Upper lobe of right lung (tissue), 1 donor: ENCODE data around the gene TPX2. TPM values are rescaled to one million over a fixed set of nuclear protein-coding genes. Genes with fewer than 3 reads are reported as not detected.
A peak's percentile ranks its signal among the peaks of the same experiment; 100 is the strongest.
"Not testable (repeated sequence)": the region's sequence is repeated elsewhere in the genome, so short reads cannot be mapped to it uniquely, and the experiment has no call there.

Experiments used
- ATAC-seq: fragments of 200-7000 bp; cut with Tn5 transposase; one replicate; pipeline ENCODE4 v1.9.1; 2020; ENCODE audit warnings: mild to moderate bottlenecking, moderate library complexity
- DNase-seq: peaks from one replicate; pipeline ENCODE4 v3.0.0-alpha.2; 2020
- H3K27ac ChIP-seq: fragments of 200-600 bp; one replicate; pipeline ENCODE4 v1.8.0; 2022
- H3K27me3 ChIP-seq: fragments of 200-600 bp; one replicate; pipeline ENCODE4 v1.8.0; 2022; ENCODE audit warnings: mild to moderate bottlenecking
- H3K36me3 ChIP-seq: fragments of 200-600 bp; one replicate; pipeline ENCODE4 v1.8.0; 2022
- H3K4me1 ChIP-seq: fragments of 200-600 bp; one replicate; pipeline ENCODE4 v1.8.0; 2022
- H3K4me3 ChIP-seq: fragments of 200-600 bp; one replicate; pipeline ENCODE4 v1.8.0; 2022; ENCODE audit warnings: mild to moderate bottlenecking
- H3K9me3 ChIP-seq: fragments of 200-600 bp; one replicate; pipeline ENCODE4 v1.8.0; 2022
- intact Hi-C: fragments of 100-400 bp; cut with DNase I; formaldehyde crosslinking; loops from one replicate; pipeline ENCODE4 v1.11.0; 2022
- total RNA-seq: library from RNA; stranded (reverse); fragmentation: NEBNext Ultra II Directional; extraction: Animal tissue kit (Norgen Biotek cat#: 25700); gene quantifications from one replicate; pipeline ENCODE4 v1.2.1, GENCODE V29; 2021
- TF ChIP-seq, protein P1 (sequence below): fragments of 200-600 bp; IDR thresholded peaks from one replicate; pipeline ENCODE4 v1.8.0; 2022; ENCODE audit warnings: antibody characterized with exemption
- donor health status: DM: no; HTN: yes; CAD: no; lungs with severe emphysema.

TPX2 gene
- total RNA-seq, 1 donor from 2014 or later, result 1.6 TPM

DNA sequence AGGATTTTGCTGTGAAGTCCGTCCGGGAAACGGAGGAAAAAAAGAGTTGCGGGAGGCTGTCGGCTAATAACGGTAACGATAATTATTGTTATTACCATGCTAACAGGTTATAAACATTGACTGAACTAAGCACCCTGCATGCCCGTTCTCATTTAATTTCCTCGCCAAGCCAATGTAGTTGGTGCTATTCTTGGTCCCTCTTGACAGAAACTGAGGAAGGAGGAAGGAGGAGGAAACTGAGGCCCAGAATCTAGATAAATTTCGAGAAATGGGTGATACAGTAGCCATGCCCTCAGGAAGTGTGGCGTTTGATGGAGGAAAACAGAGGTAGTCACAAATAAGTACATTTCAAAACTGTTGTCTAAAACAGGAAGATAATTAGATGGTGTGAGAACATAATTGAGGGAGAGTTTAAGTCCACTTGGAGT is 474 bp downstream of the TPX2 start:
- Histone ChIP-seq H3K9me3 (no peaks in the 10 kb centered on the region), H3K27me3 (no peaks in the 10 kb centered on the region), H3K36me3 (no peaks in the 10 kb centered on the region), H3K4me3 (peak overlapping the region; percentile 65), H3K27ac (no peak overlapping the region), H3K4me1 (no peaks in the 10 kb centered on the region)
- TF ChIP-seq, protein P1, sequence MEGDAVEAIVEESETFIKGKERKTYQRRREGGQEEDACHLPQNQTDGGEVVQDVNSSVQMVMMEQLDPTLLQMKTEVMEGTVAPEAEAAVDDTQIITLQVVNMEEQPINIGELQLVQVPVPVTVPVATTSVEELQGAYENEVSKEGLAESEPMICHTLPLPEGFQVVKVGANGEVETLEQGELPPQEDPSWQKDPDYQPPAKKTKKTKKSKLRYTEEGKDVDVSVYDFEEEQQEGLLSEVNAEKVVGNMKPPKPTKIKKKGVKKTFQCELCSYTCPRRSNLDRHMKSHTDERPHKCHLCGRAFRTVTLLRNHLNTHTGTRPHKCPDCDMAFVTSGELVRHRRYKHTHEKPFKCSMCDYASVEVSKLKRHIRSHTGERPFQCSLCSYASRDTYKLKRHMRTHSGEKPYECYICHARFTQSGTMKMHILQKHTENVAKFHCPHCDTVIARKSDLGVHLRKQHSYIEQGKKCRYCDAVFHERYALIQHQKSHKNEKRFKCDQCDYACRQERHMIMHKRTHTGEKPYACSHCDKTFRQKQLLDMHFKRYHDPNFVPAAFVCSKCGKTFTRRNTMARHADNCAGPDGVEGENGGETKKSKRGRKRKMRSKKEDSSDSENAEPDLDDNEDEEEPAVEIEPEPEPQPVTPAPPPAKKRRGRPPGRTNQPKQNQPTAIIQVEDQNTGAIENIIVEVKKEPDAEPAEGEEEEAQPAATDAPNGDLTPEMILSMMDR, result no peak
- DNase-seq, result no peak
- ATAC-seq, result no peak
- intact Hi-C loops, result no loop called here

DNA sequence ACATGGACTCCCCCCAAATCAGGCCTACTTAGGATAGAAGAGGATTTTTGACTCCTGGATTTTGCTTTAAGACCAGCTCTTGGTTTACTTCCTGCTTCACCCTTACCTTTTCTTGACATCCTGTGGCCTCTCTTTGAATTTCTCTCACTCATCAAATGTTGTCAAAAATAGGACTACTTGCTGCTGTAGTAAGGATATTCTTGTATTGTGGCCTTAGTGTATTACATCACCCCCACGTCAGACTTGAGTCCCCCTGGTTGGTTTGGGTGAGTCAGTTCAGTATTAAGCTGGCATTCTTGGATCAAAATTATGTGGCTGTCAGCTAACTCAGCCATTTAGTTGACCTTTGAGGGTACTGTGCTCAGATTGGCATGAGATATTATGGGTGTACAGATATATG is 1.1 kb downstream of the TPX2 start:
- no peak overlapping the region for H3K4me3 ChIP-seq

DNA sequence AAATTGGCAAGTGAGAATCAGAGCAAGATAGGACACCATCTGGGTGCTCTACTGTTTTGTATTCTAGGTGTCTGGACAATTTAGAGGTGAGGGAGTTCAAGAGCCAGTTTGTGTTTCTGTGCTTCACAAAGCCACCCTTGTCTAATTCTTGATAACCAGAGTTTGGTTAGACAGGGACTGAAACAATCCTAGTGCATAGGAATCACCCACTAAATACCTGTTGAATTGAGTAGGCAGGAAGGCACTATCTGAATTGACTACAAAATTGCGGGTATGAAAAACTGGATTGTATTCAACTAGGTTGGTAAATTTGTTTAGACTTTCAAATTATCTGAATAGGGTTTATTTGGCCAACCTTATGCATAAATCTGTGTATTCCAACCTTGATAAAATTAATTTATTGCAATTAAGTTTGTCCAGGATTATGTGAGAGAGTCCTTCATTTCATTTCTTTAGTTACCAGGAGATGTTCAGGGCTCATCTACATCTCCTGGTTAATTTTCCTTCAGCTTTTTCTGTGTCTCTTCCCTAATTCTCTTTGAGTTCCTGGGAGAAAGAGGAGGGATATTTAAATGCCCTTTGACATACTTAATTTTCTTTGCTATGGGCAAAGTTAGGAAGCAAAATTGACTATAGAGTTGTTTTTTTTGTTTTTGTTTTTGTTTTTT is 1.7 kb downstream of the TPX2 start:
- no peaks in the 10 kb centered on the region for H3K36me3 ChIP-seq
- ATAC-seq (no peak), DNase-seq (no peak)
- TF ChIP-seq, protein P1, result no peak
- no peak overlapping the region for H3K27ac ChIP-seq
- no peaks in the 10 kb centered on the region for H3K4me1 ChIP-seq
- intact Hi-C loops, result no loop called here
- H3K9me3 ChIP-seq, result no peaks in the 10 kb centered on the region
- no peak overlapping the region for H3K4me3 ChIP-seq
- no peaks in the 10 kb centered on the region for H3K27me3 ChIP-seq

More for the DNA sequence above, 1.1 kb downstream of the TPX2 start:
- no peaks in the 10 kb centered on the region for H3K27me3 ChIP-seq
- H3K36me3 ChIP-seq, result no peaks in the 10 kb centered on the region
- H3K4me1 ChIP-seq, result no peaks in the 10 kb centered on the region
- H3K27ac ChIP-seq, result no peak overlapping the region
- no peak for ATAC-seq
- DNase-seq, result no peak
- H3K9me3 ChIP-seq, result no peaks in the 10 kb centered on the region
- intact Hi-C loops, result no loop called here
- TF ChIP-seq, protein P1, result no peak

DNA sequence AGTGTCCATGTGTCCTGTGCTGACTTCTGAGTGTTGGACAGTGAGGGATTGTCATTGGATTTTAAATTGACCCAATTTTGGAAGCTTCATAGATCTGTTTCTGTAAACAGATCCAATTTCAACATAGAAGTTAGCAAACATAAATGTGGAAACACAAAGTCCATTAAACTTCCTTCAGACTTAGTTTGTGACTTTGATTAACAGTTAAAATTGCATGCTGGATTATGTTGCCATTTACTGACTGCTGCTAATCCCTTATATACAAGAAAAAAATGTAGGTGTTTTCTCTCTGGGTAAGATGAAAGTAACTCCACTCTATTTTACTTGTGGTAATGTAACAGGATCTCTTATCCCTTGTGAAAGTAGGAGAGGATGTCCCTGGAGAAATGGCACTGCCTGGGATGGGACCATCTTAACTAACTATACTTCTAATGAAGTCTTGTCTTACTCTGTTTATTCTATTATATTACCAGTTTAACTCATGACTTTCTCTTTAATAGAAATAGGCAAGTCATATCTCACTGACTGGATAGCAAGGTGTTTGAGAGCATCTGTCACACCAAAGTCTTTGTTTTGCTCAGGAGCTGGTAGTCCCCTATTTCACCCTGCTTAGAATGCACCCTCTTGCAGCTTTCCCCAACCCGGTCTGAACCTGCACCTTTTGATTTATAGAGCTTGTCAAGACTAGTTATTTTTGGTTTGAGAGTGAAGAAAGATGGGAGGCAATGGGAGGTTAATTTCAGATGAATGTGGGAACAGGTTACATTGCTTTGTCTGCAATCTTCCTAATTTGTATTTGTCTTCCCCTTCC is 7.2 kb downstream of the TPX2 start:
- DNase-seq (no peak), ATAC-seq (no peak)
- Histone ChIP-seq H3K27me3 (no peaks in the 10 kb centered on the region), H3K4me1 (no peaks in the 10 kb centered on the region), H3K27ac (no peak overlapping the region), H3K36me3 (no peaks in the 10 kb centered on the region), H3K9me3 (no peaks in the 10 kb centered on the region), H3K4me3 (no peak overlapping the region)
- intact Hi-C loops, result no loop called here
- TF ChIP-seq, protein P1, result no peak

DNA sequence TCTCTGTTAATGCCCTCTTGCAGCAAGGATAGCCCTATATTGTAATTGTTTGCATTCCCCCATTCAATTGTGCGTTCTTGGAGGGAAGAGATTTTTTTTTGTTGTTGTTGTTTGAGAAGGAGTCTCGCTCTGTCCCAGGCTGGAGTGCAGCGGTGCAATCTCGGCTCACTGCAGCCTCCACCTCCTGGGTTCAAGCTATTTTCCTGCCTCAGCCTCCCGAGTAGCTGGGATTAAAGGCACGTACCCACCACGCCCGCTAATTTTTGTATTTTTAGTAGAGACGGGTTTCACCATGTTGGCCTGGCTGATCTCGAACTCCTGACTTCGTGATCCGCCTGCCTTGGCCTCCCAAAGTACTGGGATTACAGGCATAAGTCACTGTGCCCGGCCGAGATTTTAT is 7.9 kb downstream of the TPX2 start:
- not testable (repeated sequence) for ATAC-seq

DNA sequence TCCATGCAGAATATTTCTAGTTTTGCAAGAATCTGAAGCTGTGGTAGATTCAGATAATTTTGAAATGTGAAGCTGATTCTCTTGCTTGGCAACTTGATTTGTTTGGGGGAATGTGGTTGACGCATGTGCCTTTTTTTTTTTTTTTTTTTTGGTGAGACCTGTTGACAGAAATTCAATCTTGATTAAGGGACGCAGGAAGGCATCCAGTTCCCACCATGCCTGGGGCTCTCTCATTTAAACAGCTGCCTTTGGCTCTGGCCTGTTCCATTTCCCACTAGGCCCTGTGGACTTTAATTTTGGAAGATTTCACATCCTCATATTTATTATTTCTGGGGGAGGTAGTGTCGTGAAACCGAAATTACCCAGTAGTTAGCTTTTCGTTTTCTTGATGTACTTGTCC is 8.6 kb downstream of the TPX2 start:
- ATAC-seq, result no peak
- intact Hi-C loops, result no loop called here
- no peaks in the 10 kb centered on the region for H3K4me1 ChIP-seq

More for the DNA sequence above, 7.9 kb downstream of the TPX2 start:
- H3K27me3 ChIP-seq, H3K27ac ChIP-seq, H3K9me3 ChIP-seq, intact Hi-C loops, H3K36me3 ChIP-seq, DNase-seq, H3K4me1 ChIP-seq, H3K4me3 ChIP-seq: not testable (repeated sequence)

More for the DNA sequence above, 8.6 kb downstream of the TPX2 start:
- no peaks in the 10 kb centered on the region for H3K36me3 ChIP-seq
- no peaks in the 10 kb centered on the region for H3K9me3 ChIP-seq
- H3K4me3 ChIP-seq, result no peak overlapping the region
- H3K27me3 ChIP-seq, result no peaks in the 10 kb centered on the region
- TF ChIP-seq, protein P1, result no peak
- DNase-seq, result no peak
- H3K27ac ChIP-seq, result no peak overlapping the region
